Measurements from ENCODE around the gene OCA2. TPM values are rescaled to one million over a fixed set of nuclear protein-coding genes. Genes with fewer than 3 reads are reported as not detected.

Gene OCA2
- total and polyA plus RNA-seq, 2 of the 13 experiments (the other 11 are each of a cell fraction or from before 2014, with no cell fraction given) = 0.02 to 0.05 TPM

DNA sequence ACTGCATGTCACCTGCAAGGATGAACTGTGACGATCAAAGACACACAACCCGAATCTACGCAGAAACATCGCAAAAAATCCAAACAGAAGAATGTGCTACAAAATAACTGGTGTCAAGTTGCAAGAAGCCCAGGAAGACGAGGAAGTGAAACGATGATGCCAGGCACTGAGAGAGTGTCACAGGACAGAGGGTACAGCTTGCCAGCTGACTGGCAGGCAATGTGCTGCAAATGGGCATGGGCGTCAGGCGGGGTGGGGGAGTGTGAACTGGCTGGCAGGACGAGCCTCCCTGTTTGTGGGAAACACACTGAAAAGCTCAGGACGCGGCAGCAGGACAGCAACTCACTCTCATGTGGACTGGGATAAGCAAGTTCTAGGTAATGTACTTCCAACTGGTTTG lies 28.9 kb upstream of the OCA2 start:
- ATAC-seq = no peak
- H3K4me3 ChIP-seq (replicated peaks in 1 of 3; ENCODE audit: insufficient read depth in 1 of 3, low read depth in 2 of 3, low read length in 3 of 3) = no peak overlapping the region
- no peak overlapping the region for H3K9ac ChIP-seq (ENCODE audit: insufficient read depth, low read depth, low read length)
- TF ChIP-seq ZNF430 (CRISPR knock-in tag; IDR thresholded peaks at IDR 0.05) (no peak), ZNF710 (CRISPR knock-in tag; IDR thresholded peaks at IDR 0.05; ENCODE audit: borderline replicate concordance) (no peak), ZNF33B (CRISPR knock-in tag; IDR thresholded peaks at IDR 0.05) (no peak), HOXA5 (CRISPR knock-in tag; IDR thresholded peaks at IDR 0.05) (no peak), KLF9 (CRISPR knock-in tag; IDR thresholded peaks at IDR 0.05; ENCODE audit: low read depth) (no peak), MYC (CRISPR knock-in tag; IDR thresholded peaks at IDR 0.05; ENCODE audit: borderline replicate concordance) (no peak)
- TF ChIP-seq, protein P1, sequence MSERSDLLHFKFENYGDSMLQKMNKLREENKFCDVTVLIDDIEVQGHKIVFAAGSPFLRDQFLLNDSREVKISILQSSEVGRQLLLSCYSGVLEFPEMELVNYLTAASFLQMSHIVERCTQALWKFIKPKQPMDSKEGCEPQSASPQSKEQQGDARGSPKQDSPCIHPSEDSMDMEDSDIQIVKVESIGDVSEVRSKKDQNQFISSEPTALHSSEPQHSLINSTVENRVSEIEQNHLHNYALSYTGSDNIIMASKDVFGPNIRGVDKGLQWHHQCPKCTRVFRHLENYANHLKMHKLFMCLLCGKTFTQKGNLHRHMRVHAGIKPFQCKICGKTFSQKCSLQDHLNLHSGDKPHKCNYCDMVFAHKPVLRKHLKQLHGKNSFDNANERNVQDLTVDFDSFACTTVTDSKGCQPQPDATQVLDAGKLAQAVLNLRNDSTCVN (CRISPR knock-in tag; IDR thresholded peaks at IDR 0.05; ENCODE audit: borderline replicate concordance) = no peak
- peaks cover 13 to 57% of the 10 kb centered on the region in 2 experiments; a peak in 4 of 5 replicates for H3K36me3 ChIP-seq (replicated peaks in 1 of 2; ENCODE audit: control insufficient read depth in 1 of 2, insufficient read depth in 2 of 2, low read length in 2 of 2)
- no peaks in the 10 kb centered on the region for H3K79me2 ChIP-seq (ENCODE audit: insufficient read depth, low read length)
- WGBS (ENCODE audit: low lambda C conversion rate) = 97% methylated on average over 11 of the region's 11 CpGs
- in situ Hi-C loops (cut with HindIII; ENCODE audit: extremely low pct_ligation_motif_present, low pct_unique_long_range_greater_than_20kb) (no loop called here), intact Hi-C loops (cut with micrococcal nuclease; ENCODE audit: unreplicated experiment) (no loop called here)
- BruUV-seq (replicated peaks) = no TSS peak
- H2AFZ ChIP-seq (ENCODE audit: low read length) = no peak overlapping the region
- no peaks in the 10 kb centered on the region; the same call in 1 of the 2 replicates for H4K20me1 ChIP-seq (ENCODE audit: insufficient read depth, low read length)
- no peaks in the 10 kb centered on the region for H3K27me3 ChIP-seq (ENCODE audit: control insufficient read depth in 1 of 2, insufficient read depth in 2 of 2, low read length in 2 of 2)
- no peak overlapping the region for H3K4me2 ChIP-seq (ENCODE audit: low read depth, low read length)
- CTCF ChIA-PET (ENCODE audit: low intra/inter-chr PET ratio, low total read pairs) = no interaction called here
- POLR2A ChIA-PET = no interaction called here
- H3K4me1 ChIP-seq (ENCODE audit: insufficient read depth, low read length) = no peaks in the 10 kb centered on the region
- DNase-seq (ENCODE audit: low spot score) = no peak
- H3K27ac ChIP-seq (ENCODE audit: extremely low read length, insufficient read depth, low read length) = no peak overlapping the region
- H3K9me3 ChIP-seq (ENCODE audit: low read length) = no peaks in the 10 kb centered on the region
- no peak for FAIRE-seq

Measured in HepG2 (cell line).